Calu3 (cell line): Measurements from ENCODE around the gene PITX3. TPM values are rescaled to one million over a fixed set of nuclear protein-coding genes. Genes with fewer than 3 reads are reported as not detected.

Source experiments
- BruUV-seq: library from RNA; stranded (reverse); fragments of 400-500 nt; replicated peaks from 2 replicates; lab custom pipeline; 2021; lab: Mats Ljungman, UMichigan
- CTCF ChIA-PET: fragments of 300-600 bp; sonication (Branson Sonifier 250); formaldehyde crosslinking; loops from one replicate; lab custom pipeline; 2022; ENCODE audit warnings: antibody characterized with exemption; lab: Charles Lee
- DNase-seq: peaks from one replicate; pipeline ENCODE4 v3.0.0; 2022
- H3K27ac Mint-ChIP-seq: one replicate; pipeline ENCODE4 v1.8.0; 2022; ENCODE audit warnings: mixed read lengths; ENCODE audit not compliant: unreplicated experiment
- H3K27me3 Mint-ChIP-seq: one replicate; pipeline ENCODE4 v1.8.0; 2022; ENCODE audit warnings: mixed read lengths; ENCODE audit not compliant: unreplicated experiment
- H3K36me3 Mint-ChIP-seq: one replicate; pipeline ENCODE4 v1.8.0; 2022; ENCODE audit warnings: mild to moderate bottlenecking, moderate library complexity, mixed read lengths; ENCODE audit not compliant: insufficient read depth, unreplicated experiment
- H3K4me1 Mint-ChIP-seq: one replicate; pipeline ENCODE4 v1.8.0; 2022; ENCODE audit warnings: mild to moderate bottlenecking, low read depth, mixed read lengths; ENCODE audit not compliant: unreplicated experiment
- H3K4me3 Mint-ChIP-seq: one replicate; pipeline ENCODE4 v1.8.0; 2022; ENCODE audit warnings: mild to moderate bottlenecking, low read depth, moderate library complexity, mixed read lengths; ENCODE audit not compliant: unreplicated experiment
- H3K9me3 Mint-ChIP-seq: one replicate; pipeline ENCODE4 v1.8.0; 2022; ENCODE audit warnings: low read depth, mixed read lengths; ENCODE audit not compliant: unreplicated experiment
- CTCF ChIP-seq: fragments of 200-600 bp; IDR thresholded peaks from one replicate; pipeline ENCODE4 v1.8.0; 2022; ENCODE audit warnings: antibody characterized with exemption; ENCODE audit not compliant: unreplicated experiment
- intact Hi-C: fragments of 100-400 bp; cut with micrococcal nuclease; formaldehyde crosslinking; loops from one replicate; pipeline ENCODE4 v1.10.0; 2022; ENCODE audit not compliant: unreplicated experiment
- total RNA-seq: library from RNA; stranded (reverse); gene quantifications from 2 replicates; pipeline ENCODE4 v1.2.3, GENCODE V29; 2022

The PITX3 gene
- total RNA-seq, 1 experiment from 2014 or later = not detected

DNA sequence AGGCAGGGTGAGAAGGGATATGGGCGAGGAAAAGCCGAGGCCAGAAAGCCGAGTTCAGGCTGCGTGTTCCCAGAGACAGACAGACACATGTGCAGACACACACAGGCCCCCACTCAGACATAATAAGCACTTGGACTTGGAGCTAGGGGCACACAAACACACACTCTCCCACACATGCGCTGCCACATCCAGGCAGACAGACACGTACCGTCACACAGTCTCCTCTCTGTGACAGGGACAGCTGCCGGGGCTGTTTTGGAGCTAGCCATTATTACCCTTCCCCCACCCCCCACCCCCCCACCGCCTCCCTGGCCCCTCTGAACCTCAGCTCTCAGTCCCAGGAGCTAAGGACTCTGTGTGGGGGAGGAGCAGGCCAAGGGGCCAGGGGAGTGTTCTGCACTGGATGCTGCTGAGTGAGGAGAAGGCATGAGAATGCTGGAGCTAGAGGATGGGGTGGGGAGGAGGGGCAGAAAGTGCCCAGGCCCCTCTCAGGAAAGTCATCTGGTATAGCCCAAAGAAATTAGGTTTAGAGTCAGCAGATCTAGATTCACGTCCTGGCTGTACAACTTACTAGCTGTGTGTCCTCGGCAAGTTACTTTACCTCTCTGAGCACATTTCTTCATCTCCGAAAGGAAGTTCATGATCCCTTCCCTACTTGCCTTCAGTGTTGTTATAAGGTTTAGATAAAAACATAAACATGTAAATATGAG, 6.3 kb downstream of the PITX3 start:
- peaks cover 16% of the 10 kb centered on the region for H3K36me3 Mint-ChIP-seq
- H3K4me3 Mint-ChIP-seq = no peak overlapping the region
- CTCF ChIA-PET = interaction anchor here (0.6 to 1.6 kb wide), 4 partner anchors 66 to 122 kb away, joined by 3 to 8 read pairs (median 6); no protein-coding TSS in a partner anchor
- no peak overlapping the region for H3K27ac Mint-ChIP-seq
- no peak for TF ChIP-seq CTCF
- intact Hi-C loops = no loop called here
- no TSS peak for BruUV-seq
- H3K27me3 Mint-ChIP-seq = peaks cover 47% of the 10 kb centered on the region
- no peaks in the 10 kb centered on the region for H3K9me3 Mint-ChIP-seq
- peaks cover 7% of the 10 kb centered on the region for H3K4me1 Mint-ChIP-seq
- DNase-seq = no peak

- BruUV-seq = no TSS peak
- DNase-seq = no peak
- intact Hi-C loops = no loop called here
- Mint-ChIP-seq H3K9me3 (no peaks in the 10 kb centered on the region), H3K27ac (no peak overlapping the region), H3K36me3 (peaks cover 16% of the 10 kb centered on the region), H3K4me3 (no peak overlapping the region), H3K27me3 (peaks cover 43% of the 10 kb centered on the region), H3K4me1 (peaks cover 7% of the 10 kb centered on the region)
- CTCF ChIA-PET = interaction anchor here (1.0 kb wide), 1 partner anchor 113 kb away, joined by 4 read pairs; no protein-coding TSS in a partner anchor
- no peak for TF ChIP-seq CTCF
Observed at GRCh38 chr10:102233997-102234396, 7.3 kb downstream of the PITX3 start.

GRCh38 chr10:102231357-102232318, 9.7 kb downstream of the PITX3 start:
- peak; percentile 80 for TF ChIP-seq CTCF
- no peaks in the 10 kb centered on the region for H3K9me3 Mint-ChIP-seq
- peaks cover 7% of the 10 kb centered on the region for H3K4me1 Mint-ChIP-seq
- CTCF ChIA-PET = interaction anchor here (0.6 to 3.7 kb wide), 16 partner anchors 10 to 352 kb away, joined by 3 to 71 read pairs (median 6); partner anchors contain the start of genes CUEDC2, GBF1 and PITX3
- no peak overlapping the region for H3K27ac Mint-ChIP-seq
- intact Hi-C loops = loop anchor here (1.0 to 2.0 kb wide), 2 partner anchors 121 to 247 kb away; no protein-coding TSS in a partner anchor
- H3K27me3 Mint-ChIP-seq = peaks cover 45% of the 10 kb centered on the region
- no TSS peak for BruUV-seq
- H3K4me3 Mint-ChIP-seq = peak overlapping the region; percentile 70
- peaks cover 16% of the 10 kb centered on the region for H3K36me3 Mint-ChIP-seq
- peak; percentile 79 for DNase-seq

- Mint-ChIP-seq H3K27me3 (peaks cover 44% of the 10 kb centered on the region), H3K9me3 (no peaks in the 10 kb centered on the region)
- CTCF ChIA-PET = interaction anchor here (0.6 to 3.7 kb wide), 8 partner anchors 56 to 353 kb away, joined by 3 to 71 read pairs (median 9); partner anchors contain the start of gene CUEDC2
Observed at GRCh38 chr10:102230861-102231356, 10.4 kb downstream of the PITX3 start.

More at GRCh38 chr10:102230861-102231356, 10.4 kb downstream of the PITX3 start:
- BruUV-seq = no TSS peak
- DNase-seq = peak; percentile 40
- no peak overlapping the region for H3K27ac Mint-ChIP-seq
- peaks cover 16% of the 10 kb centered on the region for H3K36me3 Mint-ChIP-seq
- peak overlapping the region; percentile 70 for H3K4me3 Mint-ChIP-seq
- TF ChIP-seq CTCF = no peak
- H3K4me1 Mint-ChIP-seq = peaks cover 7% of the 10 kb centered on the region
- intact Hi-C loops = loop anchor here (1.0 to 2.0 kb wide), 2 partner anchors 121 to 248 kb away; no protein-coding TSS in a partner anchor
